Endothelial cell of umbilical vein (primary cell): ENCODE measurements around the gene HMGB3. TPM values are rescaled to one million over a fixed set of nuclear protein-coding genes. Genes with fewer than 3 reads are reported as not detected.

Experiments used
- BruUV-seq: library from RNA; stranded (reverse); fragments of 400-500 nt; replicated peaks from 2 replicates; lab custom pipeline; 2021; lab: Mats Ljungman, UMichigan
- CTCF ChIA-PET: fragments of 300-600, 350-600 bp; sonication (Branson Sonifier 250); formaldehyde crosslinking; loops from one replicate; lab custom pipeline; 2021; ENCODE audit warnings: antibody characterized with exemption, inconsistent platforms; lab: Charles Lee
- POLR2A ChIA-PET: fragments of 300-600, 350-600 bp; sonication (Branson Sonifier 250); formaldehyde crosslinking; loops from one replicate; lab custom pipeline; 2021; ENCODE audit warnings: antibody characterized with exemption, inconsistent platforms; lab: Charles Lee
- DNase-seq: peaks from one replicate; pipeline ENCODE4 v3.0.0-alpha.2; 2011; ENCODE audit warnings: low read depth, low spot score
- FAIRE-seq: peaks from 2 replicates; lab custom pipeline; 2011; peaks lifted over from hg19 to GRCh38; lab: Jason Lieb, UNC
- H2AFZ ChIP-seq: 2 replicates; pipeline ENCODE4 v1.6.0; 2012; ENCODE audit warnings: low read depth, low read length, control low read depth, inconsistent platforms
- H3K27ac ChIP-seq: 2 replicates; pipeline ENCODE4 v1.5.1; 2011; ENCODE audit warnings: low read depth, mild to moderate bottlenecking, control low read depth, low read length, moderate library complexity; ENCODE audit not compliant: insufficient read depth
- H3K27me3 ChIP-seq, 2 experiments: 2 replicates each; pipeline versions ENCODE4 v1.6.0 to v1.6.1; 2011; ENCODE audit warnings: low read length in 2 of 2, mixed read lengths in 1 of 2; ENCODE audit not compliant: control insufficient read depth in 2 of 2, insufficient read depth in 2 of 2
- H3K36me3 ChIP-seq, 2 experiments: 2 replicates in 1 of 2; 3 replicates in 1 of 2; pipeline ENCODE4 v1.5.1; 2011; ENCODE audit warnings: low read length in 2 of 2, mild to moderate bottlenecking in 1 of 2, moderate library complexity in 1 of 2; ENCODE audit not compliant: control insufficient read depth in 2 of 2, insufficient read depth in 2 of 2; ENCODE audit errors: extremely low read depth in 1 of 2
- H3K4me1 ChIP-seq: 3 replicates; pipeline ENCODE4 v1.5.1; 2011; ENCODE audit warnings: mild to moderate bottlenecking, low read length; ENCODE audit not compliant: control insufficient read depth, insufficient read depth; ENCODE audit errors: extremely low read depth
- H3K4me2 ChIP-seq: 2 replicates; pipeline ENCODE4 v1.6.1; 2011; ENCODE audit warnings: low read length, control low read depth, mixed read lengths; ENCODE audit not compliant: insufficient read depth
- H3K4me3 ChIP-seq, 3 experiments: fragments of 200-600 bp in 1 of 3; sonication (generic), shearing (Covaris generic) in 1 of 3; replicated peaks in 1 of 3; 2 replicates each; pipeline ENCODE4 v1.5.1; 2011 to 2016; ENCODE audit warnings: control low read depth in 3 of 3, low read length in 3 of 3, mild to moderate bottlenecking in 2 of 3, inconsistent platforms in 1 of 3, low read depth in 1 of 3, moderate library complexity in 1 of 3; ENCODE audit not compliant: insufficient read depth in 1 of 3
- H3K79me2 ChIP-seq: 2 replicates; pipeline ENCODE4 v1.6.0; 2012; ENCODE audit warnings: low read length, inconsistent platforms; ENCODE audit not compliant: control insufficient read depth, insufficient read depth
- H3K9ac ChIP-seq: replicated peaks from 2 replicates; pipeline ENCODE3; 2011; ENCODE audit warnings: low read length, control low read depth; ENCODE audit not compliant: insufficient read depth; ENCODE audit errors: extremely low read depth
- H3K9me1 ChIP-seq: replicated peaks from 3 replicates; pipeline ENCODE4 v1.6.0; 2011; ENCODE audit warnings: mild to moderate bottlenecking, low read length; ENCODE audit not compliant: control insufficient read depth, insufficient read depth; ENCODE audit errors: extremely low read depth
- H3K9me3 ChIP-seq: replicated peaks from 2 replicates; pipeline ENCODE4 v1.5.1; 2012; ENCODE audit warnings: low read length, inconsistent platforms; ENCODE audit not compliant: control insufficient read depth, insufficient read depth
- H4K20me1 ChIP-seq: replicated peaks from 2 replicates; pipeline ENCODE3; 2011; ENCODE audit warnings: mild to moderate bottlenecking, low read length; ENCODE audit not compliant: control insufficient read depth, insufficient read depth; ENCODE audit errors: extremely low read depth
- EZH2 ChIP-seq: IDR thresholded peaks from 2 replicates; pipeline ENCODE4 v1.6.1; 2012; ENCODE audit warnings: borderline replicate concordance, low read depth, mild to moderate bottlenecking, moderate library complexity, low read length, inconsistent platforms; ENCODE audit not compliant: severe bottlenecking
- FOS ChIP-seq: IDR thresholded peaks from 2 replicates; pipeline ENCODE4 v1.6.1; 2011; ENCODE audit warnings: mild to moderate bottlenecking, low read length, moderate library complexity, borderline replicate concordance; ENCODE audit not compliant: insufficient read depth
- GATA2 ChIP-seq: IDR thresholded peaks from 2 replicates; pipeline ENCODE4 v1.7.0; 2011; ENCODE audit warnings: low read depth, mild to moderate bottlenecking, moderate library complexity, mixed read lengths, low read length; ENCODE audit not compliant: insufficient read length, insufficient read depth
- JUN ChIP-seq: IDR thresholded peaks from 2 replicates; pipeline ENCODE4 v1.6.1; 2011; ENCODE audit warnings: borderline replicate concordance, low read depth; ENCODE audit not compliant: insufficient read length, insufficient read depth
- MAX ChIP-seq: IDR thresholded peaks from 2 replicates; pipeline ENCODE4 v1.6.1; 2011; ENCODE audit not compliant: insufficient read depth, insufficient read length
- MYC ChIP-seq: IDR thresholded peaks from one replicate; pipeline ENCODE4 v1.6.1; 2011; ENCODE audit warnings: mild to moderate bottlenecking, low read depth, low read length
- POLR2A ChIP-seq: IDR thresholded peaks from 2 replicates; pipeline ENCODE4 v1.6.1; 2012; ENCODE audit warnings: low read depth, mild to moderate bottlenecking, control low read depth, low read length
- POLR2AphosphoS5 ChIP-seq: IDR thresholded peaks from 2 replicates; pipeline ENCODE4 v1.6.1; 2012; ENCODE audit warnings: low read depth, mild to moderate bottlenecking, control low read depth, low read length, moderate library complexity; ENCODE audit not compliant: insufficient read depth
- dilution Hi-C: fragments of 300-500 bp; cut with MboI; formaldehyde crosslinking; loops from one replicate; pipeline ENCODE4 v1.15.0; 2019; ENCODE audit warnings: low sequenced_read_pairs; ENCODE audit not compliant: extremely low pct_ligation_motif_present
- intact Hi-C: fragments of 100-400 bp; cut with micrococcal nuclease; formaldehyde crosslinking; loops from one replicate; pipeline ENCODE4 v1.10.0; 2022
- polyA plus RNA-seq, 4 experiments: library from polyadenylated mRNA; depleted of rRNA in 3 of 4; stranded (reverse) in 3 of 4; unstranded in 1 of 4; fragments of >200 nt; gene quantifications; 2 replicates each; pipeline versions ENCODE4 v1.2.1 to v1.2.3, GENCODE V29; 2011 to 2012; ENCODE audit warnings: missing spikeins in 1 of 4
- total RNA-seq: library from RNA; stranded (reverse); gene quantifications from 2 replicates; pipeline ENCODE4 v1.2.3, GENCODE V29; 2021
- TF ChIP-seq, protein P1 (sequence below), 2 donors: IDR thresholded peaks; 1 replicate in 1 of 2; 2 replicates in 1 of 2; pipeline ENCODE4 v1.5.1; 2011; ENCODE audit warnings: low read length in 2 of 2, mild to moderate bottlenecking in 2 of 2, moderate library complexity in 2 of 2, control low read depth in 1 of 2, inconsistent platforms in 1 of 2, low read depth in 1 of 2; ENCODE audit not compliant: insufficient read depth in 1 of 2; ENCODE audit errors: extremely low read depth in 1 of 2

Gene HMGB3
- total and polyA plus RNA-seq, 2 donors (not counting 3 experiments of a cell fraction or from before 2014, with no cell fraction given), result 13.7 to 124 TPM

GRCh38 chrX:151006410-151007109 lies 23.4 kb downstream of the HMGB3 start:
- dilution Hi-C loops (no loop called here), intact Hi-C loops (no loop called here)
- Histone ChIP-seq H3K4me3 (no peak overlapping the region), H3K4me2 (no peak overlapping the region), H3K4me1 (no peaks in the 10 kb centered on the region), H4K20me1 (no peaks in the 10 kb centered on the region), H3K9me3 (no peaks in the 10 kb centered on the region), H3K27ac (no peak overlapping the region), H3K79me2 (no peaks in the 10 kb centered on the region), H3K9ac (no peak overlapping the region), H3K9me1 (no peaks in the 10 kb centered on the region), H3K36me3 (no peaks in the 10 kb centered on the region), H2AFZ (no peak overlapping the region), H3K27me3 (no peaks in the 10 kb centered on the region)
- FAIRE-seq (no peak), DNase-seq (no peak)
- POLR2A ChIA-PET, result no interaction called here
- TF ChIP-seq GATA2 (no peak), MAX (no peak), JUN (no peak), FOS (no peak), POLR2AphosphoS5 (no peak), MYC (no peak), POLR2A (no peak), EZH2 (no peak)
- TF ChIP-seq, protein P1, sequence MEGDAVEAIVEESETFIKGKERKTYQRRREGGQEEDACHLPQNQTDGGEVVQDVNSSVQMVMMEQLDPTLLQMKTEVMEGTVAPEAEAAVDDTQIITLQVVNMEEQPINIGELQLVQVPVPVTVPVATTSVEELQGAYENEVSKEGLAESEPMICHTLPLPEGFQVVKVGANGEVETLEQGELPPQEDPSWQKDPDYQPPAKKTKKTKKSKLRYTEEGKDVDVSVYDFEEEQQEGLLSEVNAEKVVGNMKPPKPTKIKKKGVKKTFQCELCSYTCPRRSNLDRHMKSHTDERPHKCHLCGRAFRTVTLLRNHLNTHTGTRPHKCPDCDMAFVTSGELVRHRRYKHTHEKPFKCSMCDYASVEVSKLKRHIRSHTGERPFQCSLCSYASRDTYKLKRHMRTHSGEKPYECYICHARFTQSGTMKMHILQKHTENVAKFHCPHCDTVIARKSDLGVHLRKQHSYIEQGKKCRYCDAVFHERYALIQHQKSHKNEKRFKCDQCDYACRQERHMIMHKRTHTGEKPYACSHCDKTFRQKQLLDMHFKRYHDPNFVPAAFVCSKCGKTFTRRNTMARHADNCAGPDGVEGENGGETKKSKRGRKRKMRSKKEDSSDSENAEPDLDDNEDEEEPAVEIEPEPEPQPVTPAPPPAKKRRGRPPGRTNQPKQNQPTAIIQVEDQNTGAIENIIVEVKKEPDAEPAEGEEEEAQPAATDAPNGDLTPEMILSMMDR (IDR thresholded peaks at IDR 0.05; ENCODE audit: extremely low read depth in 1 of 2, insufficient read depth in 1 of 2, low read depth in 1 of 2, low read length in 2 of 2), result no peak
- CTCF ChIA-PET, result no interaction called here
- BruUV-seq, result no TSS peak
